Measurements from ENCODE around the gene RASA4. TPM values are rescaled to one million over a fixed set of nuclear protein-coding genes. Genes with fewer than 3 reads are reported as not detected.
"Not testable (repeated sequence)": the region's sequence is repeated elsewhere in the genome, so short reads cannot be mapped to it uniquely, and the experiment has no call there.

Gene RASA4
- polyA plus RNA-seq, 1 donor (not counting 4 experiments of a cell fraction or from before 2014, with no cell fraction given) = 1.1 TPM

DNA sequence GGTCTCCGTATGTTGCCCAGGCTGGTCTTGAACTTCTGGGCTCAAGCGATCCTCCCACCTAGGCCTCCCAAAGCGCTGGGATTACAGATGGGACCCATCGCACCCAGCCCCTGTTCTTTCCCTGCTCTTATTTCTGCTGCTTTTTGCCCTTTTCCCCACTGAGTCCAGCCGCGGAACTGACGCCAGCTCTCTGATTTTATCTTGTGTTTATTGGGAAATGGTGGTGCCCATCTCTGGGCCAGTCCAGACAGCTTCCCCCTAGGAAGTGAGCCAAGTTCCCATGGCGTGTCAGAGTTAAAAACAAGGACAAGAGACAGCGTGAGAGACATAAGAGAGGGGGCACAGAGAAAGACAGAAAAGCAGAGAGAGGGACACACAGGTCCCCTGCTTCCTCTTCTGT lies 14.1 kb upstream of the RASA4 start:
- dilution Hi-C loops (cut with MboI; ENCODE audit: extremely low pct_ligation_motif_present, low sequenced_read_pairs); FAIRE-seq: not testable (repeated sequence)

DNA sequence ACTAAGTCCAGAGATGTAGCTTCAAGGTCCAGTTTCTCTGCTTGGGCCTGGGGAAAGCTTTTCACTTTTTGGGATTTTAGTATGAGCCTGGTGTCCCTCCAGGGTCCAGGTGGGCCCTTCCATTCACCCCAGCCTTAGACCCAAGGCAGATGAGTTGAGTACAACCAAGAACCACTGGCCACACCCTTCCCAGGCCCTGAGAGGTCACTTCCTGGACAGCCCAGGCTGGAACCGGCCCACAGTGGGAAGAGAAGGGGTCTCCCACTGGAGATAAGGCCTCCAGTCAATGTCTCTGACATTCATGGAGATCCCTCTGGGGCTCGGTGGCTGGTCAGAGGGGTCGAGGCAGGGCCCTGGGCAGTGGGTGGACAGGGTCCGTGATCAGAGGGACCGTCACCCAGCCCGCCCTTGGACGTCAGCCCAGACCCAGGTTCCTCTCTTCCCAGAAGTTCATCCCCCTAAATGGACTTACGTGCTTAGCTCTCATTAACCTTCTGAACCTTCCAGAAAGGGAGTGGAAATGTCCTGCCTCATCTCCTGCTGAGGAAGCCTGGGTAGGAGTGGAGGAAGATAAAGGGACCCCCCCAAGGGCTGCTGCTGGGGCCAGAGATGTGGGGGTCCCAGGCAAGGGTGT lies 10.8 kb upstream of the RASA4 start:
- H2AFZ ChIP-seq (ENCODE audit: control insufficient read depth, low read length); H4K20me1 ChIP-seq (ENCODE audit: control insufficient read depth, extremely low read depth, insufficient read depth, low read length); H3K27ac ChIP-seq (ENCODE audit: control insufficient read depth, insufficient read depth, low read length); H3K9me3 ChIP-seq (ENCODE audit: control insufficient read depth, low read depth, low read length); H3K4me3 ChIP-seq (ENCODE audit: control insufficient read depth in 2 of 3, extremely low read depth in 1 of 3, insufficient read depth in 2 of 3, low read depth in 1 of 3, low read length in 3 of 3); H3K36me3 ChIP-seq (ENCODE audit: control insufficient read depth in 2 of 2, extremely low read depth in 1 of 2, insufficient read depth in 2 of 2, low read length in 2 of 2); H3K4me2 ChIP-seq (ENCODE audit: control insufficient read depth, extremely low read depth, insufficient read depth, low read depth, low read length); H3K9ac ChIP-seq (ENCODE audit: control insufficient read depth, extremely low read depth, insufficient read depth, low read length); FAIRE-seq; H3K27me3 ChIP-seq (ENCODE audit: control insufficient read depth, extremely low read depth, insufficient read depth, low read length); H3K9me1 ChIP-seq (ENCODE audit: control insufficient read depth, extremely low read depth, insufficient read depth, low read length); H3K4me1 ChIP-seq (ENCODE audit: control insufficient read depth, extremely low read depth, insufficient read depth, low read length); H3K79me2 ChIP-seq (ENCODE audit: control insufficient read depth, insufficient read depth, low read length); DNase-seq (ENCODE audit: low read depth, low spot score); dilution Hi-C loops (cut with MboI; ENCODE audit: extremely low pct_ligation_motif_present, low sequenced_read_pairs): not testable (repeated sequence)

More for the DNA sequence above, 14.1 kb upstream of the RASA4 start:
- H3K9me3 ChIP-seq (ENCODE audit: control insufficient read depth, low read depth, low read length); H3K9ac ChIP-seq (ENCODE audit: control insufficient read depth, extremely low read depth, insufficient read depth, low read length); H3K36me3 ChIP-seq (ENCODE audit: control insufficient read depth in 2 of 2, extremely low read depth in 1 of 2, insufficient read depth in 2 of 2, low read length in 2 of 2); H3K9me1 ChIP-seq (ENCODE audit: control insufficient read depth, extremely low read depth, insufficient read depth, low read length); H4K20me1 ChIP-seq (ENCODE audit: control insufficient read depth, extremely low read depth, insufficient read depth, low read length); H3K4me2 ChIP-seq (ENCODE audit: control insufficient read depth, extremely low read depth, insufficient read depth, low read depth, low read length); DNase-seq (ENCODE audit: low read depth, low spot score); H3K27ac ChIP-seq (ENCODE audit: control insufficient read depth, insufficient read depth, low read length); H3K27me3 ChIP-seq (ENCODE audit: control insufficient read depth, extremely low read depth, insufficient read depth, low read length); H3K79me2 ChIP-seq (ENCODE audit: control insufficient read depth, insufficient read depth, low read length); H3K4me3 ChIP-seq (ENCODE audit: control insufficient read depth in 2 of 3, extremely low read depth in 1 of 3, insufficient read depth in 2 of 3, low read depth in 1 of 3, low read length in 3 of 3); H2AFZ ChIP-seq (ENCODE audit: control insufficient read depth, low read length); H3K4me1 ChIP-seq (ENCODE audit: control insufficient read depth, extremely low read depth, insufficient read depth, low read length): not testable (repeated sequence)

DNA sequence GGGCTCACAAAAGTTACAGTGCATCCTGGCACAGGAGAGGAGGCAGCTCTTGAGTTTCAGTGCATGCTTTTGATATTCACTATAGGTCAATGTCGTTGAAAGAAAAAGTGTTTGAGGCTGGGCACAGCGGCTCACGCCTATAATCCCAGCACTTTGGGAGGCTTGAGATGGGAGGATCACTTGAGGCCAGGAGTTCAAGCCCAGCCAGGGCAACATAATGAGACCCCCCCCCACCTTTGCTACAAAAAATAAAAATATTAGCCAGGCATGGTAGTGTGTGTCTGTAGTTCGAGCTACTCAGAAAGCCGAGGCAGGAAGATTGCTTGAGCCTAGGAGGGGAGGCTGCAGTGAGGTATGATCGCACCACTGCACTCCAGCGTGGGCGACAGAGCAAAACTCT lies 1.6 kb upstream of the RASA4 start:
- H3K27me3 ChIP-seq (ENCODE audit: control insufficient read depth, extremely low read depth, insufficient read depth, low read length); H2AFZ ChIP-seq (ENCODE audit: control insufficient read depth, low read length); H3K79me2 ChIP-seq (ENCODE audit: control insufficient read depth, insufficient read depth, low read length); DNase-seq (ENCODE audit: low read depth, low spot score); H3K9me3 ChIP-seq (ENCODE audit: control insufficient read depth, low read depth, low read length); H3K9ac ChIP-seq (ENCODE audit: control insufficient read depth, extremely low read depth, insufficient read depth, low read length); H3K4me2 ChIP-seq (ENCODE audit: control insufficient read depth, extremely low read depth, insufficient read depth, low read depth, low read length); H3K36me3 ChIP-seq (ENCODE audit: control insufficient read depth in 2 of 2, extremely low read depth in 1 of 2, insufficient read depth in 2 of 2, low read length in 2 of 2); H3K27ac ChIP-seq (ENCODE audit: control insufficient read depth, insufficient read depth, low read length); H3K9me1 ChIP-seq (ENCODE audit: control insufficient read depth, extremely low read depth, insufficient read depth, low read length); dilution Hi-C loops (cut with MboI; ENCODE audit: extremely low pct_ligation_motif_present, low sequenced_read_pairs); FAIRE-seq; H3K4me1 ChIP-seq (ENCODE audit: control insufficient read depth, extremely low read depth, insufficient read depth, low read length); H4K20me1 ChIP-seq (ENCODE audit: control insufficient read depth, extremely low read depth, insufficient read depth, low read length); H3K4me3 ChIP-seq (ENCODE audit: control insufficient read depth in 2 of 3, extremely low read depth in 1 of 3, insufficient read depth in 2 of 3, low read depth in 1 of 3, low read length in 3 of 3): not testable (repeated sequence)

DNA sequence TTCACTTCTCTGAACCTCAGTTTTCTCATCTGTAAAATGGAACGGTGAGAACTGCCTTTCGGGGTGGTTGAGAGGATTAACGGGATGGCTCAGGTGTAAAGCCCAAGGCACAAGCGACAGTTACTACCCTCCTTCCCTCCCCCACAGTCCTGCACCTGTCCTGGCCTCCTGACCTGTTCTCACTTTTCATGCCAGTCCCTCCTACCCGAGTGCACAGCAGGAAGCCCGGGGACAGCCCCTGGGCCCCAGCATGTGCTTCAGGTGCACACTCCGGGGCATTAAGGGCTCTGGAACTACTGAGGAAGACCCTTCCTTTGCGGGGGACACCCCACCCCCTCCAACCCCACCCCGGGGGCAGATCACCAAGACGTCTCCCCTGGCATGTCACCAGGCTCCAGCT lies 626 bp downstream of the RASA4 start:
- H3K9me3 ChIP-seq (ENCODE audit: control insufficient read depth, low read depth, low read length); H4K20me1 ChIP-seq (ENCODE audit: control insufficient read depth, extremely low read depth, insufficient read depth, low read length); H3K27ac ChIP-seq (ENCODE audit: control insufficient read depth, insufficient read depth, low read length); H3K4me3 ChIP-seq (ENCODE audit: control insufficient read depth in 2 of 3, extremely low read depth in 1 of 3, insufficient read depth in 2 of 3, low read depth in 1 of 3, low read length in 3 of 3); dilution Hi-C loops (cut with MboI; ENCODE audit: extremely low pct_ligation_motif_present, low sequenced_read_pairs); DNase-seq (ENCODE audit: low read depth, low spot score); H3K79me2 ChIP-seq (ENCODE audit: control insufficient read depth, insufficient read depth, low read length); H3K36me3 ChIP-seq (ENCODE audit: control insufficient read depth in 2 of 2, extremely low read depth in 1 of 2, insufficient read depth in 2 of 2, low read length in 2 of 2); H2AFZ ChIP-seq (ENCODE audit: control insufficient read depth, low read length); FAIRE-seq; H3K9ac ChIP-seq (ENCODE audit: control insufficient read depth, extremely low read depth, insufficient read depth, low read length); H3K4me2 ChIP-seq (ENCODE audit: control insufficient read depth, extremely low read depth, insufficient read depth, low read depth, low read length); H3K4me1 ChIP-seq (ENCODE audit: control insufficient read depth, extremely low read depth, insufficient read depth, low read length); H3K27me3 ChIP-seq (ENCODE audit: control insufficient read depth, extremely low read depth, insufficient read depth, low read length); H3K9me1 ChIP-seq (ENCODE audit: control insufficient read depth, extremely low read depth, insufficient read depth, low read length): not testable (repeated sequence)

DNA sequence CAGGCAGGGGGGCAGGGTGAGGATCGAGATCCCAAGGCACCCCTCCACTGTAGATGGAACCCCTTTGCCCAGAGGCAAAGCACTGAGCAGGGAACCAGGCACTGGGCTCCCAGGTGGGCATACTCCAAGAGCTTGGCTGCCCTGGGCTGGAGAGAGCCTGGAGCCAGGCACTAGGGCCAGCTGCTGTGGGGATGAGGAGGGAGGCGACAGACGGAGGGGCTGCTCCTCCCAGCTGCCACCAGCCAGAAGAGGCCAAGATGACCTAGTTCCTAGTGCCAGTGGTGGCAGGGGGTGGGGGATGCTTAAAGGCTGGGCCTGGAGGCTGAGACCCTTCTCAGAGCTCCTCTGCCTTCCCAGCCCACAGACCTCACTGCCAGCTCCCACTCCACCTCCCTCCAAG lies 1.7 kb downstream of the RASA4 start:
- dilution Hi-C loops (cut with MboI; ENCODE audit: extremely low pct_ligation_motif_present, low sequenced_read_pairs); FAIRE-seq; H3K4me3 ChIP-seq (ENCODE audit: control insufficient read depth in 2 of 3, extremely low read depth in 1 of 3, insufficient read depth in 2 of 3, low read depth in 1 of 3, low read length in 3 of 3); H3K27ac ChIP-seq (ENCODE audit: control insufficient read depth, insufficient read depth, low read length); H3K79me2 ChIP-seq (ENCODE audit: control insufficient read depth, insufficient read depth, low read length); H3K9me1 ChIP-seq (ENCODE audit: control insufficient read depth, extremely low read depth, insufficient read depth, low read length); DNase-seq (ENCODE audit: low read depth, low spot score); H3K36me3 ChIP-seq (ENCODE audit: control insufficient read depth in 2 of 2, extremely low read depth in 1 of 2, insufficient read depth in 2 of 2, low read length in 2 of 2); H4K20me1 ChIP-seq (ENCODE audit: control insufficient read depth, extremely low read depth, insufficient read depth, low read length); H3K27me3 ChIP-seq (ENCODE audit: control insufficient read depth, extremely low read depth, insufficient read depth, low read length); H3K4me1 ChIP-seq (ENCODE audit: control insufficient read depth, extremely low read depth, insufficient read depth, low read length); H3K9me3 ChIP-seq (ENCODE audit: control insufficient read depth, low read depth, low read length); H3K9ac ChIP-seq (ENCODE audit: control insufficient read depth, extremely low read depth, insufficient read depth, low read length); H2AFZ ChIP-seq (ENCODE audit: control insufficient read depth, low read length); H3K4me2 ChIP-seq (ENCODE audit: control insufficient read depth, extremely low read depth, insufficient read depth, low read depth, low read length): not testable (repeated sequence)
